Subcutaneous abdominal adipose tissue (tissue), 5 donors: Measurements from ENCODE around the gene RAB35.

Experiments used
- H3K27ac ChIP-seq: one replicate; pipeline ENCODE4 v1.7.0; 2013; ENCODE audit warnings: low read depth, mild to moderate bottlenecking, inconsistent platforms, low read length, moderate library complexity
- H3K27me3 ChIP-seq, 5 donors: one replicate each; pipeline ENCODE4 v1.7.0; 2013; ENCODE audit warnings: low read length in 5 of 5, inconsistent platforms in 1 of 5; ENCODE audit not compliant: control insufficient read depth in 5 of 5, insufficient read depth in 4 of 5
- H3K36me3 ChIP-seq, 5 donors: one replicate each; pipeline ENCODE4 v1.7.0; 2013; ENCODE audit warnings: low read length in 5 of 5; ENCODE audit not compliant: control insufficient read depth in 5 of 5, insufficient read depth in 5 of 5
- H3K4me1 ChIP-seq, 5 donors: one replicate each; pipeline ENCODE4 v1.7.0; 2013; ENCODE audit warnings: low read length in 5 of 5, mild to moderate bottlenecking in 3 of 5, moderate library complexity in 1 of 5; ENCODE audit not compliant: control insufficient read depth in 5 of 5, insufficient read depth in 5 of 5
- H3K4me3 ChIP-seq, 5 donors: one replicate each; pipeline ENCODE4 v1.7.0; 2013; ENCODE audit warnings: low read length in 5 of 5, low read depth in 1 of 5
- H3K9ac ChIP-seq, 5 donors: one replicate each; pipeline ENCODE4 v1.7.0; 2013; ENCODE audit warnings: low read length in 5 of 5, mild to moderate bottlenecking in 4 of 5, moderate library complexity in 3 of 5
- H3K9me3 ChIP-seq, 5 donors: one replicate each; pipeline ENCODE4 v1.7.0; 2013; ENCODE audit warnings: low read length in 5 of 5; ENCODE audit not compliant: control insufficient read depth in 5 of 5
- donor health status: healthy.
- donor health status: healthy.
- donor health status: healthy.
- donor health status: healthy.
- donor health status: healthy.

The RAB35 gene

DNA sequence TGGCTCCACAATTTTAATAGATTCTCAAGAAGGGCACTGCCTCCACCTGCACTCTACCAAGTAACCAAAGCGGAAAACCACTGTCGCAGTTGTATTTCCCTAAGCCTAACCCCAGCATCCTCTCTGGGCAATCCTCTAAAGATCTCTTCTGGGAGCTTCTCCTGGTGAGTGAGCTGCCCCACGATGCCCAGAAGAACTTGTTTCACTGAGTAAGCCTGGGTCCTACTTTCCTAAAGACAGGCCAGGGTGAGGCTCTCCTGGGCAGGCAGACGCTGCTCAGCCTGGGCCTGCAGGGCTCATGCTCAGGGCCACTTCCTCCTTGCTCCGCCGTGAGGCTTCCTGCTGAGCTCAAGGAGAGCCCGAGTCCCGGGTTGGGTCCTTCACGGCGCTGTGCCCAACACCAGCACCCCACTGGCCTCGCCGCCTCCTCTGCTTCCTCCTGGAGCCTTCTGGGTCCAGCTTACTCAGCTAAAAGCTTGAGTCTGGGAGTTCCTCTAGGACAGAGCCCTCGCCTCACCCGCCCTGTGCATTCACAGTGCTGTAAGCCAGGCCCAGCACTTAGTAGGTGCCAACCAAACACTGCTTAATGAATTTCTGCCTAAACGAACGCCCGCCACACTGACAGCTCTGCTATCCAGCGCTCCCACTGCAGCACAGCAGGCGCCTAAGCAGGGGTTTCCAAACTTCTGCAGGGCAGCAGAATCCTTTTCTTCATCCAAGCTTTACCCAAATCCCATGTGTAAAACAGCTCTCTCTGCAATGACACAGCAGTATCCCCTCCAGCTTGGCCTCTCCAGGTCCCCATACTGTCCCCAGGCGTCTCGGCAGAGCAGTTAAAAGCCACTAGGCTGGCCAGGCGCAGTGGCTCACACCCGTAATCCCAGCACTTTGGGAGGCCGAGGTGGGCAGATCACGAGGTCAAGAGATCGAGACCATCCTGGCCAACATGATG lies 5.7 kb downstream of the RAB35 start:
- peak overlapping the region; percentile 16 for H3K27ac ChIP-seq
- no peaks in the 10 kb centered on the region for H3K27me3 ChIP-seq
- H3K9me3 ChIP-seq, result no peaks in the 10 kb centered on the region
- peaks cover 0 to 28% (median 9%) of the 10 kb centered on the region in 5 donors for H3K36me3 ChIP-seq
- H3K4me1 ChIP-seq, result peaks cover 12 to 59% (median 53%) of the 10 kb centered on the region in 5 donors
- peak overlapping the region in 3 of 5 donors; percentile 16 to 43 (median 21) for H3K9ac ChIP-seq
- H3K4me3 ChIP-seq, result peak overlapping the region in 1 of 5 donors; percentile 30

DNA sequence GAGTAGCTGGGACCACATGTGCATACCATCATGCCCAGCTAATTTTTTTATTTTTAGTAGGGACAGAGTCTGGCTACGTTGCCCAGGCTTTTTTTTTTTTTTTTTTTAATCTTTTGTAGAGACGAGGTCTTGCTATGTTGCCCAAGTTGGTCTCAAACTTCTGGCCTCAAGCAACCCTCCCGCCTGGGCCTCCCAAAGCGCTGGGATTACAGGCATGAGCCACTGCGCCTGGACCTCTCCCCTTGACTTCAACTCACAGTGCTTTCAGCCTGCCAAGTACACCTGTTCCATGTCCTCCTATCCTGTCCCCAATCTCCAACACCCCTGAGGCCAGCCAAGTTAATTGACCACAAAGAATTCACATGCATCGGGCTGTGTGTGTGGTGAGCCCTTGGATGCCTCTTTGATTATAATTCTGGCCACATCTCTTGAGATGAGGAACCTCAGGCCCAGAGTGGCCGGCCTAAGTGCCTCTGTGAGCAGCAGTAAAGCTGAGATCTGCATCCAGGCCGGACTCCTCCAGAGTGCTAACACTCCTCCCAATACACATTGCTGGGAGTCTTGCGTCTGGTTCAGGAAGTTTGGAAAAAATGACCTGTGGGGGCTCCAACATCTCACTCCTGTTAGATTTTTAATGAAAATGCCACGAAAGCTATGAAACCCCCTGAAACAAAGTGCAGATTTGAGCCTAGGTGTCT lies 6.8 kb downstream of the RAB35 start:
- H3K4me3 ChIP-seq, result no peak overlapping the region
- H3K9me3 ChIP-seq, result no peaks in the 10 kb centered on the region
- H3K27ac ChIP-seq, result no peak overlapping the region
- no peaks in the 10 kb centered on the region for H3K27me3 ChIP-seq
- no peak overlapping the region for H3K9ac ChIP-seq
- peaks cover 7 to 48% (median 41%) of the 10 kb centered on the region in 5 donors for H3K4me1 ChIP-seq
- H3K36me3 ChIP-seq, result peaks cover 0 to 35% (median 15%) of the 10 kb centered on the region in 5 donors

DNA sequence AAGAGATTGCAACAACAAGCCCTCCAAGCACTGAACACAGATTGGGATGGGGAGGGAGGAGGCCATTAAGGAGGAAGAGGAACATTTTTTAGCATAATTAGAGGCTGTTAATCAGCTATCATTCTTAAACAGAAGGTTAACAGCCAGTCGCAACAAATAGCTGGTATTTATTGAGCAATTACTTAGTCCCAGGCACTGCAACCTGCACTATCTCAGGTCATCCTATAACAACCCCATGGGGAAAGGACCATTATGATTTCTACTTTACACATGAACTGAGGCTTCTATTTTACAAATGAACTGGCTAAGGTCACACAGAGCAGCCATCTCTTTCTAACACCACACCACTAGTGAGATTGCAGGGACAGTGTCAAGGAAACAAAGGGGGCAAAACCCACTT lies 10.4 kb downstream of the RAB35 start:
- Histone ChIP-seq H3K36me3 (peaks cover 0 to 54% (median 33%) of the 10 kb centered on the region in 5 donors), H3K4me1 (peaks cover 12 to 51% (median 50%) of the 10 kb centered on the region in 5 donors), H3K9ac (no peak overlapping the region)

DNA sequence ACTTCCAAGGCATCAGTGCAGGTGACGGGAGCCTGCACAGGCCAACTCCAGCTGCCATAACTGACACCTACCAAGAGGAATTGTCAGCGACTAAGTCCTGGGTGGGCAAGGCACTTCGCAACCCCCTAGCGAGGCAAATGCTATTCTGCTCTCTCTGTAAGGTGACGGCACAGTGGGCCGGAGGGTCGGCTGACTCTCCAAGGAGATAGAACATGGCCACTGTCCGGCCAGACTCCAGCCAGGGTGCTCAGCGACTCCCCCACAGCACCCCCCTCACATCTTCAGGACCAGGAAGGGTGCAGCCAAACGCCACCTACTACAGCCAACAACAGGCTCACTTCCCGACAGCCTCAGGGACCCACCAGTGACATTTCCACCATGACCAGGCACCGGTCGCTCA lies 13.2 kb downstream of the RAB35 start:
- H3K4me1 ChIP-seq, result peaks cover 8 to 43% (median 36%) of the 10 kb centered on the region in 5 donors
- H3K27me3 ChIP-seq, result no peaks in the 10 kb centered on the region
- no peak overlapping the region for H3K27ac ChIP-seq
- H3K9me3 ChIP-seq, result no peaks in the 10 kb centered on the region
- no peak overlapping the region for H3K9ac ChIP-seq
- no peak overlapping the region for H3K4me3 ChIP-seq
- H3K36me3 ChIP-seq, result peaks cover 0 to 81% (median 51%) of the 10 kb centered on the region in 5 donors

More for the DNA sequence above, 10.4 kb downstream of the RAB35 start:
- Histone ChIP-seq H3K9me3 (no peaks in the 10 kb centered on the region), H3K4me3 (no peak overlapping the region), H3K27ac (no peak overlapping the region), H3K27me3 (no peaks in the 10 kb centered on the region)

DNA sequence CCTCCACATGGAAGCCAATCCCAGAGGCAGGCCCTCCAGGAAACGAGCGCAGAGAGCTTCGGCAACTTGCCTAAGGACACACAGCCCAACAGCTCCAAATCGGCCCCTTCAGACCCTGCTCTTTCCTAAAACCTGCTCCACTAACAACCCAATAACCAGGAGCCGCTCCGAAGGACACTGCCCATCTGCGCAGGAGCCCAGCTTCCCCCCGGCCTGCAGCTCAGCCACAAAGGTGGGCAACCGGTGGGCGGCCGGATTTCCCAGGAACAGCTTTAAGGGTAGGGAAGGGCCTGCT lies 13.6 kb downstream of the RAB35 start:
- peaks cover 0 to 81% (median 53%) of the 10 kb centered on the region in 5 donors for H3K36me3 ChIP-seq

DNA sequence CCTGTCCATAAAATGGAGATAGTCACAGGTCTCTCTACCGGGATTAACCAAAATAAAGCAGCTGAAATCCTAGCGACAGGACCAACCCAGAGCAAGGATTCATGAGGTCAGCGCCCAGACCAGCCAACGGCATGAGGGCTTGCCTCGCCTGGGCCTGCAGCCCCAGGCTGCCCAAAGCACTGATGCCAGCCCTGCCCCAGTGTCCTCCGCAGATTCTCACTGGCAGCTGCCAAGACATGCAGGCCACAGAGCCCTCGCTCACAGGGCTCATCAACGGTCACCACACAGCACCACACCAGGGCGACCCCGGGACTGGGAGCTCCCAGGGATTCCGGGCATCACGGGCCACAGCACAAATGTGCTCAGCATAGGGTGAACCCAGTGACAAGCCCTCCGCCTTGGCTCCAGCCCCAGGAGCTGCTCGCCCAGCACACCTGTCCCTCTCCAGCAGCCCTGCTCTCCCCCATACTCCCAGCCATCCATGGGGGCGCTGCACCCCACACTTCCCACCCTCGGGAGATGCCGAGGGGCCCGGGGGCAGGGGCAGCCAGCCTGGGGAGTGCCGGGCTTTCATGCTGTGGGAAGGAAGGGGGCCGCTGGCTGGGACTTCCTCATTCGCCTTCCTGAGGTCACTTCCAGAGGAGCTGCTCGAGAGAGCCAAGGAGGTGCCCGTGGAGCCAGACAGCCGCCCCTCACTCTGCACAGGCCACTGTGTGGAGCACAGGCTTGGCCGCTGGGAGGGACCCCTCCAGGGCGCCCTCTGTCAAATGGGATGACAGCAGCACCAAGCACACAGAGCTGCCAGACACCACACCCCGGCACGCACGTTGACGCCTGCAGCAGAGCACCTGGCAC lies 14.1 kb downstream of the RAB35 start:
- Histone ChIP-seq H3K4me1 (peaks cover 8 to 36% (median 31%) of the 10 kb centered on the region in 5 donors), H3K27ac (no peak overlapping the region), H3K27me3 (no peaks in the 10 kb centered on the region), H3K36me3 (peaks cover 0 to 80% (median 54%) of the 10 kb centered on the region in 5 donors), H3K9me3 (no peaks in the 10 kb centered on the region), H3K9ac (peak overlapping the region in 2 of 5 donors; percentile 26 to 30), H3K4me3 (no peak overlapping the region)

More for the DNA sequence above, 13.6 kb downstream of the RAB35 start:
- no peak overlapping the region for H3K27ac ChIP-seq
- H3K27me3 ChIP-seq, result no peaks in the 10 kb centered on the region
- H3K4me1 ChIP-seq, result peaks cover 8 to 39% (median 33%) of the 10 kb centered on the region in 5 donors
- no peak overlapping the region for H3K9ac ChIP-seq
- no peaks in the 10 kb centered on the region for H3K9me3 ChIP-seq
- no peak overlapping the region for H3K4me3 ChIP-seq

DNA sequence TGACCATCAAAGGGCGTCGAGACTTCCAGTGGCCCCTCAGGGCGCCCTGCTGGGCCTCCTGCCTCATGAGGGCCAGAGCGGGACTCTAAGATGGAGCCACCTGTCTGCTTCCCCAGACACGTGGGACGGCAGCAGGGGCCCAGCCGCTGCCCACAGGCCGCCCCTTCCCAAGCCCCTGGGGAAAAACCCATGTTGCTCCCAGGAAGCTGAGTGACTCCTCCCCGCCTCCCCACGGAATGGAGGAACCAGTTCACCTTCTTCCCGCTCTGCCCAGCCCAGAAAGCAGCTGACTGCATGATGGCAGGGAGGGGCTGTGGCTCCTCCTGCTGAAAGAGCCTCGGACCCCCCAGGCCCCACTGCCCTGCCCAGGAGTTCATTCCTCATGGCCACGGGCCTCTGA lies 14.9 kb downstream of the RAB35 start:
- Histone ChIP-seq H3K4me3 (peak overlapping the region in 2 of 5 donors; percentile 2 to 14), H3K27me3 (no peaks in the 10 kb centered on the region), H3K27ac (no peak overlapping the region), H3K4me1 (peaks cover 8 to 41% (median 31%) of the 10 kb centered on the region in 5 donors), H3K36me3 (peaks cover 0 to 81% (median 59%) of the 10 kb centered on the region in 5 donors), H3K9me3 (no peaks in the 10 kb centered on the region), H3K9ac (peak overlapping the region in 3 of 5 donors; percentile 42 to 66 (median 50))

DNA sequence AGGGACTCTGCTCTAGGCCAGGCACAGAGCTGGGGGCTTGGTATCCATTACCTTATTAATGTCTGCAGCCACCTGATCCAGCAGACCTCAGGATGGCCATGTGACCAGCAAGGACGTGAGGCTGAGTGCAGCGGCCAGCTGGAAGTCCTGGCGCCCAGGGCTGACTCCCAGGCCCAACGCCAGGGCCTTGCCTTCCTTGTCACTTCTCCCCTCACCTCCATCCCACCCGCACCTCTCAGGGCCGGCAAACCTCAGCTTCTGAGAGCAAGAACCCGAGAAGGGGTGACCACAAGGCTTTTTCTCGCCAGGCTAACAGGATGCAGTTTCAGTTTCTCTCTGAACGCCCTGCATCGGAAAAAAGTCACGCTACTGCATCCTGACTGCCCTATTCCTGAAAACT lies 15.4 kb downstream of the RAB35 start:
- Histone ChIP-seq H3K9ac (peak overlapping the region in 3 of 5 donors; percentile 42 to 66 (median 50)), H3K4me3 (peak overlapping the region in 2 of 5 donors; percentile 2 to 14), H3K9me3 (no peaks in the 10 kb centered on the region), H3K4me1 (peaks cover 8 to 45% (median 31%) of the 10 kb centered on the region in 5 donors), H3K27ac (no peak overlapping the region), H3K36me3 (peaks cover 0 to 83% (median 64%) of the 10 kb centered on the region in 5 donors), H3K27me3 (no peaks in the 10 kb centered on the region)

DNA sequence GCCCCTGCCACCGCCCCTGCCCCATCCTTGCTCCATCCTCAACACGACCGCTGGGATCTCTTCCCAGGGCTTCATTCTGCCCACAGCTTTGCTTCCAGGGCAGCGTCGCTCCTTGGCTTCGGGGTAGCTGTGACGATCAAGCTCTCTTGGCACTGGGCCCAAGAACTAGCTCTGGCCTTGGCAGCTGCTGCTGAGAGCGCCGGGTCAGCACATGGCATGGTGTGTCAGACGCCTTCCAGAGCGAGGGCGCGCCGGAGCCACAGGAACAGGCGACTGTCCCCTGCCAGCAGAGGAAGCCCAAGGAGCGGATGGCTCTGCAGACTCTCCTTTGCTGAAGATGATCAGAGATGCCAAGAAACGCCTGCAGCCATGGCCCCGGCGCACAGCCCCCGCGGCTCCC lies 15.9 kb downstream of the RAB35 start:
- H3K9ac ChIP-seq, result peak overlapping the region in 1 of 5 donors; percentile 5
- H3K27me3 ChIP-seq, result no peaks in the 10 kb centered on the region
- peaks cover 8 to 51% (median 33%) of the 10 kb centered on the region in 5 donors for H3K4me1 ChIP-seq
- H3K9me3 ChIP-seq, result no peaks in the 10 kb centered on the region
- peaks cover 0 to 86% (median 68%) of the 10 kb centered on the region in 5 donors for H3K36me3 ChIP-seq
- H3K27ac ChIP-seq, result no peak overlapping the region
- H3K4me3 ChIP-seq, result no peak overlapping the region
